Caco-2 (cell line): ENCODE data around the gene NOL4L. TPM values are rescaled to one million over a fixed set of nuclear protein-coding genes. Genes with fewer than 3 reads are reported as not detected.

Experiments
- BruUV-seq: library from RNA; stranded (reverse); fragments of 400-500 nt; replicated peaks from 2 replicates; lab custom pipeline; 2021; lab: Mats Ljungman, UMichigan
- CTCF ChIA-PET: fragments of 300-600 bp; sonication (Branson Sonifier 250); formaldehyde crosslinking; loops from one replicate; lab custom pipeline; 2022; ENCODE audit warnings: antibody characterized with exemption; lab: Charles Lee
- POLR2A ChIA-PET: fragments of 300-600 bp; sonication (Branson Sonifier 250); formaldehyde crosslinking; loops from one replicate; lab custom pipeline; 2022; ENCODE audit warnings: antibody characterized with exemption; lab: Charles Lee
- DNase-seq, 2 experiments: peaks; one replicate each; pipeline versions ENCODE4 v3.0.0 to v3.0.0-alpha.2; 2020 to 2022
- H3K27me3 ChIP-seq: replicated peaks from 2 replicates; pipeline ENCODE4 v1.6.0; 2011; ENCODE audit warnings: low read length; ENCODE audit not compliant: control insufficient read depth, insufficient read depth
- H3K36me3 ChIP-seq: 2 replicates; pipeline ENCODE4 v1.5.1; 2011; ENCODE audit warnings: low read length; ENCODE audit not compliant: control insufficient read depth, insufficient read depth
- H3K4me1 ChIP-seq: fragments of 250-450 bp; sonication (Bioruptor Pico); 2 replicates; pipeline ENCODE4 v1.5.1; 2020; ENCODE audit warnings: mild to moderate bottlenecking
- H3K4me3 ChIP-seq: 2 replicates; pipeline ENCODE4 v1.5.1; 2011; ENCODE audit warnings: low read depth, mild to moderate bottlenecking, control low read depth, low read length
- H3K9me3 ChIP-seq: fragments of 250-450 bp; sonication (Bioruptor Pico); 2 replicates; pipeline ENCODE4 v1.5.1; 2020; ENCODE audit warnings: mild to moderate bottlenecking, moderate library complexity
- H3K27ac Mint-ChIP-seq: one replicate; pipeline ENCODE4 v1.8.0; 2022; ENCODE audit warnings: mixed read lengths; ENCODE audit not compliant: unreplicated experiment
- H3K27me3 Mint-ChIP-seq: one replicate; pipeline ENCODE4 v1.8.0; 2022; ENCODE audit warnings: mixed read lengths; ENCODE audit not compliant: insufficient read depth, unreplicated experiment
- H3K36me3 Mint-ChIP-seq: one replicate; pipeline ENCODE4 v1.8.0; 2022; ENCODE audit warnings: mild to moderate bottlenecking, mixed read lengths; ENCODE audit not compliant: insufficient read depth, unreplicated experiment
- H3K4me1 Mint-ChIP-seq: one replicate; pipeline ENCODE4 v1.8.0; 2022; ENCODE audit warnings: low read depth, mixed read lengths; ENCODE audit not compliant: unreplicated experiment
- H3K4me3 Mint-ChIP-seq: one replicate; pipeline ENCODE4 v1.8.0; 2022; ENCODE audit warnings: mild to moderate bottlenecking, moderate library complexity, mixed read lengths; ENCODE audit not compliant: unreplicated experiment
- H3K9me3 Mint-ChIP-seq: one replicate; pipeline ENCODE4 v1.8.0; 2022; ENCODE audit warnings: mixed read lengths; ENCODE audit not compliant: unreplicated experiment
- CTCF ChIP-seq, 2 experiments: fragments of 200-600 bp in 1 of 2; IDR thresholded peaks; 1 replicate in 1 of 2; 2 replicates in 1 of 2; pipeline versions ENCODE4 v1.5.1 to v1.8.0; 2011 to 2022; ENCODE audit warnings: antibody characterized with exemption in 1 of 2, control low read depth in 1 of 2, inconsistent platforms in 1 of 2, low read depth in 1 of 2, low read length in 1 of 2, mild to moderate bottlenecking in 1 of 2, moderate library complexity in 1 of 2; ENCODE audit not compliant: insufficient read depth in 1 of 2, severe bottlenecking in 1 of 2, unreplicated experiment in 1 of 2
- intact Hi-C: fragments of 100-400 bp; cut with micrococcal nuclease; formaldehyde crosslinking; loops from one replicate; pipeline ENCODE4 v1.10.0; 2022; ENCODE audit not compliant: unreplicated experiment
- total RNA-seq: library from RNA; stranded (reverse); gene quantifications from 2 replicates; pipeline ENCODE4 v1.2.3, GENCODE V29; 2022

Gene NOL4L
- total RNA-seq, 1 experiment from 2014 or later = 80.9 TPM

- Mint-ChIP-seq H3K36me3 (peaks cover 10% of the 10 kb centered on the region), H3K27ac (peak overlapping the region; percentile 79), H3K27me3 (no peaks in the 10 kb centered on the region), H3K4me3 (no peak overlapping the region), H3K4me1 (peaks cover 42% of the 10 kb centered on the region), H3K9me3 (no peaks in the 10 kb centered on the region)
- TF ChIP-seq CTCF (IDR thresholded peaks at IDR 0.05; ENCODE audit: insufficient read depth in 1 of 2, low read depth in 1 of 2, low read length in 1 of 2, severe bottlenecking in 1 of 2, unreplicated experiment in 1 of 2) = no peak
- H3K4me3 ChIP-seq = no peak overlapping the region
- H3K4me1 ChIP-seq = peaks cover 53% of the 10 kb centered on the region
- no TSS peak for BruUV-seq
- H3K36me3 ChIP-seq = no peaks in the 10 kb centered on the region
- ChIA-PET CTCF (interaction anchor here (0.5 to 2.9 kb wide), 8 partner anchors 11 to 153 kb away, joined by 3 to 10 read pairs (median 5); no protein-coding TSS in a partner anchor), POLR2A (no interaction called here)
- intact Hi-C loops = loop anchor here (1.0 kb wide), 1 partner anchor 23 kb away; no protein-coding TSS in a partner anchor
- H3K27me3 ChIP-seq = no peaks in the 10 kb centered on the region
- H3K9me3 ChIP-seq = no peaks in the 10 kb centered on the region
- peak in 1 of 2 experiments; percentile 36 for DNase-seq
Measured at GRCh38 chr20:32508775-32509119, 76.4 kb downstream of the NOL4L start.

- H3K4me1 ChIP-seq = peaks cover 53% of the 10 kb centered on the region
- Mint-ChIP-seq H3K4me3 (no peak overlapping the region), H3K4me1 (peaks cover 42% of the 10 kb centered on the region), H3K27me3 (no peaks in the 10 kb centered on the region), H3K36me3 (peaks cover 10% of the 10 kb centered on the region), H3K27ac (peak overlapping the region; percentile 79), H3K9me3 (no peaks in the 10 kb centered on the region)
- no peaks in the 10 kb centered on the region for H3K36me3 ChIP-seq
- H3K9me3 ChIP-seq = no peaks in the 10 kb centered on the region
- H3K4me3 ChIP-seq = no peak overlapping the region
- CTCF ChIA-PET = interaction anchor here (0.5 to 2.9 kb wide), 8 partner anchors 16 to 154 kb away, joined by 3 to 10 read pairs (median 5); no protein-coding TSS in a partner anchor
- intact Hi-C loops = no loop called here
- H3K27me3 ChIP-seq = no peaks in the 10 kb centered on the region
- DNase-seq = peak in 1 of 2 experiments; percentile 37
- BruUV-seq = no TSS peak
- TF ChIP-seq CTCF (IDR thresholded peaks at IDR 0.05; ENCODE audit: insufficient read depth in 1 of 2, low read depth in 1 of 2, low read length in 1 of 2, severe bottlenecking in 1 of 2, unreplicated experiment in 1 of 2) = no peak
- POLR2A ChIA-PET = no interaction called here
Measured at GRCh38 chr20:32507998-32508774, 76.9 kb downstream of the NOL4L start.

- no peaks in the 10 kb centered on the region for H3K9me3 ChIP-seq
- TF ChIP-seq CTCF (IDR thresholded peaks at IDR 0.05; ENCODE audit: insufficient read depth in 1 of 2, low read depth in 1 of 2, low read length in 1 of 2, severe bottlenecking in 1 of 2, unreplicated experiment in 1 of 2) = no peak
- POLR2A ChIA-PET = no interaction called here
- H3K27me3 ChIP-seq = no peaks in the 10 kb centered on the region
- Mint-ChIP-seq H3K36me3 (peaks cover 5% of the 10 kb centered on the region), H3K4me1 (peaks cover 32% of the 10 kb centered on the region), H3K9me3 (no peaks in the 10 kb centered on the region), H3K4me3 (no peak overlapping the region), H3K27me3 (no peaks in the 10 kb centered on the region), H3K27ac (no peak overlapping the region)
- no TSS peak for BruUV-seq
- intact Hi-C loops = no loop called here
- H3K36me3 ChIP-seq = no peaks in the 10 kb centered on the region
- CTCF ChIA-PET = interaction anchor here (1.0 to 2.9 kb wide), 2 partner anchors 17 to 146 kb away, joined by 4 to 6 read pairs; no protein-coding TSS in a partner anchor
- peak in 1 of 2 experiments; percentile 30 for DNase-seq
- no peak overlapping the region for H3K4me3 ChIP-seq
- H3K4me1 ChIP-seq = peaks cover 43% of the 10 kb centered on the region
Measured at GRCh38 chr20:32506721-32507120, 78.4 kb downstream of the NOL4L start.
